GM15510 (cell line): ENCODE results near the gene ACTR8.

Source experiments
- POLR2A ChIP-seq: IDR thresholded peaks from 3 replicates; pipeline ENCODE4 v1.6.1; 2011; ENCODE audit warnings: borderline replicate concordance; ENCODE audit not compliant: insufficient read length; ENCODE audit errors: extremely low read depth

Gene ACTR8

DNA sequence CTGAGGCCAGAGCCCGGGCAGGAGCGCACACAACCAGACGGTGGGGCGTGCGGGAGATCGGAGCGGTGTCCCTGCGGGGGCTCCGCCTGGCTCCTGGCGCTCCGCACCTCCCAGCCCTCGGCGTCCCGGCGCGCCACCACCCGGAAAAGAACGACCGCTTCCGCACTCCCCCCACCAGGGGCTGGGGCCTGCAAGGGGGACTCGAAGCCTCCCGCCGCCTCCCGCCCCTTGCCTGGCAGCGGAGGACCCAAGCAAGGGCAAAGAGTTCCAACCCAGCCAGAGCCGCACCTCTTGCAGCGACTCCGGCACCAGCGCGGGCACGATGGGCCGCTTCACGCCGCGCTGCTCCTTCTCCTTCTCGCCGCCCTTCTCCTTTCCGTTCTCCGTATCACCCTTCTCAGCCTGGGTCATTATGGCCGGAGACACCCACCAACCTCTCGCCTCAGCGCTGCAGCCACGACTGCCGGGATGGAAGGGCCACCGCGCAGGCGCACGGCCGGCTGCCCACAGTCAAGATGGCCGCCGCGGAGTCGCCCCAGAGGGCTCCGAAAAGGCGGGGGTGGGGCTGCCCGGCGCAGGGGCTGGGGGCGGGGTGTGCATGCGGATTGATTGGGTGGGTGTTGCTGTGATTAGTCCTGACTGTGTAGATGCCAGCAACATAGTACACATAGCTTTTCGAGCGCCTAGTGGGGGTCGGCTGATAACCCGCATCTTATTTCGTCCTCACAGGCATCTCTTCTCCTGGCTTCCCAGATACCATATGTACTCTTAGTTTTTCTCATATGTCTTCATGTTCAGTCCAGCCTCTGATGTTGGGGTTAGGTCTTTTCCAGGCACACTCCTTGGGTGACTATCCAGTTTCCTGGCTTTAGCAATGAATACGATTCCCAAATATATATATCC, at the start of gene ACTR8:
Gene ACTR8 (minus strand): TSS at position 462 of the 903 bp plus-strand sequence. CDS start 51 bp downstream, at position 411.
- peak; percentile 85 for TF ChIP-seq POLR2A

DNA sequence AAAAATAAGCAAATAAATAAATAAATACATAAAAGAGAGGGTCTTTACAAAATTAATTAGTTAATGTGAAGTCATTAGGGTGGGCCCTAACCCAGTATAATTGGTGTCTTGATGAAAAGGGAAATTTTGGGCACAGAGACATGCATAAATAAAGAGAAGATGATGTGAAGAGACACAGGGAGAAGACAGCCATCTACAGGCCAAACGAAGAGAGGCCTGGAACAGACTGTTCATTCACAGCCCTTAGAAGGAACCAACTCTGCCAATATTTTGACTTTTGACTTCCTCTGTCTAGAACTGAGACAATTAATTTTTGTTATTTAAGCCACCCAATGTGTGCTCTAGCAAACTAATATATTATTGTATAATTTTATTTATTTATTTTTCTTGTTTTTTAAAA, 39.3 kb upstream of the ACTR8 start:
- no peak for TF ChIP-seq POLR2A

GRCh38 chr3:53919741-53920140, 37.8 kb upstream of the ACTR8 start:
- no peak for TF ChIP-seq POLR2A

- TF ChIP-seq POLR2A = no peak
Measured at GRCh38 chr3:53913401-53913800, 31.4 kb upstream of the ACTR8 start.

DNA sequence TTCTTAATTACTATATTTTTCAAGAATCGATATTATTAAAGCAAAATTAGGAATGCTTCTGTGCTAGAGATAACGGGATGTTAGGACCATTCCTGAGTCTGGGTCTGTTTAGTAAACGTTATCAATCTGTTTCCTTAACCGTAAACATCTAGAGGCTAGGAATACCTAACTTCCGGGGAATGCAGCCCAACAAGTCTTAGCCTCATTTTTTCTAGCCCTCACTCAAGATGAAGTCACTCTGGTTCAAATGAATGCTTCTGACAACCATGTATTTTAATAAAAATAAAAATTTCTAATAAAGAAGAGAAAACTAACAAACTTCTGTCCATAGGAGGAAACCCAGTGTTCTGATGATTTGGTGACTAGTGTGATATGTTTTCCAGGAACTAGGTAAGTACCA, 20.8 kb upstream of the ACTR8 start:
- no peak for TF ChIP-seq POLR2A

DNA sequence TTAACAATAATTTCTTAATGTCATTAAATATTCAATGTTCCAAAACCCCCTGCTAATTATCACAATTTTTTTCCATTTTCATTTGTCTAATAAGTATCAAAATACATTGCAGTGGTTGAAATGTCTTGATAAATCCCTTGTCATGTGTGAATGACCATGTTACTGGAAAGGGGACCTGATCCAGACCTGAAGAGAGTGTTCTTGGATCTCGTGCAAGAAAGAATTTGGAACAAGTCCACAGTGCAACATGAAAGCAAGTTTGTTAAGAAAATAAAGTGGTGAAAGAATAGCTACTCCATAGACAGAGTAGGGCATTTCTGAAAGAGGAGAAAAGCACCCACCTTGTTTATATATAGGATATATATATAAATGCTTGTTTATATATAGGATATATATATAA, 20.1 kb upstream of the ACTR8 start:
- TF ChIP-seq POLR2A = no peak

DNA sequence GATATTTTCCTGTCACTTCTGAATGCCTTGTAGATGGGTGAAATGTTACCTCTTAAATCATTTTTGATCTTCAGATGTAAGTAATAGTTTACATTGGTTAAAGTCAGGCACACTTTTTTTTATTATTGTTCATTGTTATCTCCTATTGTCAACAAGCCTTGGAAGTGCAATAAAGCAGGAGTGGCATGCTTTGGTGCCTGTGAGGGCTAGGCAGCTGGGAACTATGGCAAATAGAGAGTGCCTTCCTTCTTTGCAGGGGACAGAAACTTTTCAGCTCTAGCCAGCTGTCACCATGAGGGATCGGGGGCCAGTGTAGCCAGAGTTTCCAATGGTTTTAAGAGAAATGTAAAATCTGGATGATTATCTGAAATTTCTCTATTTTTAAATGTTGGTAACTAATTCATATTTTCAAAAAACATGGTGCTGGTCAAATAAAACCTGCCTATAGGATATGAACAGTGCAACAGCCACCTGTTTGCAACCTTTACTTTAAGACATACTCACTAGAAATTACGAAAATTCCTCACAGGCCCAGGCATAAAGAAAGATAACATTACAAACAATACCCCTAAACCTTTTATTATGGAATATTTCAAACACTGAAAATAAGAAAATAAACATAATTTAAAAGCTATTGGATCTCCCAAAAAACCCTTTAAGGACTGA, 18.8 kb upstream of the ACTR8 start:
- no peak for TF ChIP-seq POLR2A

DNA sequence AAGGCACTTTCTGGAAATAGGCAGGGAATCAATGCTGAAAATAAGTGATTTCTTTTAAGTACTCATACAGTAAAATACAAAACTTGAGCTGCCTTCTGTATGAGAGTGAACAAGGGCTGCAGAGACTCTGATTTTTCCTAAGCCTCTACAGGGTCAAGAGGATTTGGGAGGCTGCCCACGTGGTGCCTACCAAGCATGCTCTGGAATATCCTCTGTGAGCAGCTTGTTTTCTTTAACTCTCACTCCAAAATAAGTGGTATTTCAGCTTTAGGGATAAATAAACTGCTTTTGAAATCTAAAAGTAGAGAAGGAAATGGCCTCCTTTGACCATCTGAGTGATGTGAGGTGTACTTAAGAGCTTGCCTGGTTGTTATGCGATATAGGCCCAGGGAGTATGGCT, 17.8 kb upstream of the ACTR8 start:
- TF ChIP-seq POLR2A = no peak

DNA sequence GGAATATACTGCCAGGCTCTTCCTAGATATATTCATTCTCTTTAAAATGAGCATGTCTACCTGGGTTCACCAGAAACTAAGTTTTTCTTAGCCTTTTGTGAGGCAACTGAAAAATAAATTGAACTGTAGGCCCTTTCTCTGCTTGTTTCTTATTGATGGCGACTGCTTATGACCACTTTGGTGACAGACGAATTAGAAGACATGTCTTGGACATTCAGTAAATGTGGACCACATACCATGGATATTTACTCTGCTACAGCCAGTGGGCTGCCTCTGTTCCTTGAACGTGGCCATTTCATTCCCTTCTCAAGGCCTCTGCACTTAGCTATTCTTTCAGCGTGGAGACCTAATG, 10.3 kb upstream of the ACTR8 start:
- no peak for TF ChIP-seq POLR2A

GRCh38 chr3:53891497-53892285, 9.7 kb upstream of the ACTR8 start, which contains the start of gene SELENOK:
Gene SELENOK, minus strand, starts transcription at chr3:53891859.
- peak; percentile 90 for TF ChIP-seq POLR2A

GRCh38 chr3:53890726-53891475, 8.9 kb upstream of the ACTR8 start:
- TF ChIP-seq POLR2A = no peak

- no peak for TF ChIP-seq POLR2A
Measured at GRCh38 chr3:53888232-53888631, 6.3 kb upstream of the ACTR8 start.

- TF ChIP-seq POLR2A = no peak
Measured at GRCh38 chr3:53887446-53887845, 5.5 kb upstream of the ACTR8 start.

- no peak for TF ChIP-seq POLR2A
Measured at GRCh38 chr3:53885239-53885638, 3.3 kb upstream of the ACTR8 start.
